GM10248 (cell line): ENCODE data around the gene IL22RA2.

Experiments
- CTCF ChIA-PET: fragments of 300-600 bp; sonication (Branson Sonifier 250); formaldehyde crosslinking; extraction: SDS; loops from one replicate; lab custom pipeline; 2021; ENCODE audit warnings: antibody characterized with exemption; lab: Yijun Ruan, JAX
- POLR2A ChIA-PET: fragments of 350-650 bp; sonication (Branson Sonifier 250); formaldehyde crosslinking; extraction: SDS; loops from one replicate; lab custom pipeline; 2020; ENCODE audit warnings: antibody characterized with exemption; lab: Yijun Ruan, JAX
- DNase-seq: peaks from one replicate; pipeline ENCODE4 v3.0.0; 2012; ENCODE audit errors: extremely low spot score
- TF ChIP-seq, protein P1 (sequence below): IDR thresholded peaks from 2 replicates; pipeline ENCODE4 v1.5.1; 2012; ENCODE audit warnings: mild to moderate bottlenecking, low read depth; ENCODE audit errors: extremely low read depth, missing control alignments, control extremely low read depth

Gene IL22RA2

DNA sequence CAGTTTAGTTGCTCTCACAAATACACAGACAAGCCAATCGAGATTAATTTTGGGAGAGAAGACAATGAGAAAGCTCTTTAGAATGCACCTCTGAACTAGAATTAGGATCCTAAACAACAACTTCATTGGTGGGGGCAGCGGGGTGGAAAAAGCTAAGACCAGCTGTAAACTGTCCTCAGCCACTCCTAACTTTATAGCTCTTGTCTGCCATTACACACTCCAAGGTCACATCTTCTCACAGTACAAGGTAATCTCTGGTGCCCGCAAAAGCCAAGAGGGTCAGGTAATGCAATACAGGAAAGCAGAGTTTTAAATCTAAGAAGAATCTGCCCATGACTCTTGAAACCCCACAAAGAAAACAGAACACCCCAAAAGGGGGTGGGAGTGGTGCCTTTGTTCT is 17.8 kb upstream of the IL22RA2 start:
- DNase-seq: no peak
- TF ChIP-seq, protein P1, sequence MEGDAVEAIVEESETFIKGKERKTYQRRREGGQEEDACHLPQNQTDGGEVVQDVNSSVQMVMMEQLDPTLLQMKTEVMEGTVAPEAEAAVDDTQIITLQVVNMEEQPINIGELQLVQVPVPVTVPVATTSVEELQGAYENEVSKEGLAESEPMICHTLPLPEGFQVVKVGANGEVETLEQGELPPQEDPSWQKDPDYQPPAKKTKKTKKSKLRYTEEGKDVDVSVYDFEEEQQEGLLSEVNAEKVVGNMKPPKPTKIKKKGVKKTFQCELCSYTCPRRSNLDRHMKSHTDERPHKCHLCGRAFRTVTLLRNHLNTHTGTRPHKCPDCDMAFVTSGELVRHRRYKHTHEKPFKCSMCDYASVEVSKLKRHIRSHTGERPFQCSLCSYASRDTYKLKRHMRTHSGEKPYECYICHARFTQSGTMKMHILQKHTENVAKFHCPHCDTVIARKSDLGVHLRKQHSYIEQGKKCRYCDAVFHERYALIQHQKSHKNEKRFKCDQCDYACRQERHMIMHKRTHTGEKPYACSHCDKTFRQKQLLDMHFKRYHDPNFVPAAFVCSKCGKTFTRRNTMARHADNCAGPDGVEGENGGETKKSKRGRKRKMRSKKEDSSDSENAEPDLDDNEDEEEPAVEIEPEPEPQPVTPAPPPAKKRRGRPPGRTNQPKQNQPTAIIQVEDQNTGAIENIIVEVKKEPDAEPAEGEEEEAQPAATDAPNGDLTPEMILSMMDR: no peak
- POLR2A ChIA-PET: no interaction called here
- CTCF ChIA-PET: interaction anchor here (0.7 to 4.0 kb wide), 6 partner anchors 8 to 115 kb away, joined by 3 to 17 read pairs (median 4); no protein-coding TSS in a partner anchor

DNA sequence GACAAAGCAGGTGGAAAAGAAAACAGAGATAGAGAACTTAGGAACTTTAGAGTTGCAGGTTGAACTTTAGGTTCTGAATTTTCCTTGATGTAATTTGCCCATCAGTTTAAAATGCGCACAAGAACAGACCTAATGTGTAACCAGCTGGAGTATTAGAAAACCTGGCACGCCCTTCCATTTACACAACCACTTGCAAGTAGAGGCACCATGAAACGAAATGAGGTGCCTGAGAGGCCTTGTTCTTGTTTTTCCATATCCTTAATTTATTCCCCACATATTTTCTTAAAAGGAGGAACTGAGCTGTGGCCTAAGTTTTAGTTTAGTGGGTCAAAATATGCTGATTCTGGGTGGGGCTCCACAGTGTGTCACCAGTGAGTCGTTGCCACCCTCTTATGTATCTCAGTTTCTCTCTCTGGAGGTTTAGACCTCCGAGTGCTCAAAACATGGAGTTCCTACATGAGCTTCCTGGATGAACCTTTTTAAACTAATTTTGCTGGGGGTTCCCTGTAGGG is 17.2 kb upstream of the IL22RA2 start:
- TF ChIP-seq, protein P1: no peak
- DNase-seq: no peak
- ChIA-PET CTCF (interaction anchor here (0.7 to 4.0 kb wide), 5 partner anchors 9 to 114 kb away, joined by 3 to 17 read pairs (median 4); no protein-coding TSS in a partner anchor), POLR2A (no interaction called here)

DNA sequence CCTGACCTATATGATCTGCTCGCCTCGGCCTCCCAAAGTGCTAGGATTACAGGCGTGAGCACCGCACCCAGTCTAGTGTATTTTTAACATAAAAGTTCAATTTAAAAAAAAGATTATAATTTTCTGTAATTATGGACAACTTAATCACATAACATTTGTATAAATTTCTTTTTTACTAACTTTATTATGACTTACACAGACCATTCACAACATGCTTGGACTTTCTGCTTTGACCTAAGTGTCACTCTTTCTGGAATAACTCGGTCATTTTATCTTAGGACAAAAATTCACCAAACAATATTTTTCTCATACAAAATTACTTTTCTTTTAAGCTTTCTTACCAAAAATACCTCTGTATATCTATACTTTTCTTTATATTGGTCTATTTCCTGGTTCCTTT is 15.4 kb upstream of the IL22RA2 start:
- no peak for DNase-seq
- POLR2A ChIA-PET: no interaction called here
- TF ChIP-seq, protein P1: no peak
- CTCF ChIA-PET: interaction anchor here (0.9 to 4.0 kb wide), 2 partner anchors 9 to 23 kb away, joined by 3 to 17 read pairs; no protein-coding TSS in a partner anchor

DNA sequence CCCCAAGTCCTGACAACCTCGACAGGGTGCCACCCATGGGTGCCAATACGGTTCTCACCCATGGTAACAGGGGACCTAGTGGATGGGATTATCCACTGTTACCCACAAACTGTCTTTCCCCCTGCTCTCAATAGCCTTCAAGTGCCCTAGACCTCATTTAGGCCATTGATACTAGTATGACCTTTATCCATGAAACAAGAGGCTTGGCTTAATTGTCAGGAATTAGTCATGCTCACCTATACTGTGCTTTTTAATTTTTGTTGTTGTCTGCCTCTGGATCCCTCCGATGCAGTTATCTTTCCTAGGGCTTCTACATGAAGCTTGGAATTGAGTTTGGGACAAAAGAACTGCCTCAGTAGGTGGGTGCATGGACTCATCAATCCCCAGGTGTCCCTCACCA is 11.8 kb upstream of the IL22RA2 start:
- CTCF ChIA-PET: interaction anchor here (1.0 to 3.8 kb wide), 3 partner anchors 11 to 53 kb away, joined by 3 to 9 read pairs (median 3); no protein-coding TSS in a partner anchor
- POLR2A ChIA-PET: no interaction called here
- TF ChIP-seq, protein P1: no peak
- no peak for DNase-seq

DNA sequence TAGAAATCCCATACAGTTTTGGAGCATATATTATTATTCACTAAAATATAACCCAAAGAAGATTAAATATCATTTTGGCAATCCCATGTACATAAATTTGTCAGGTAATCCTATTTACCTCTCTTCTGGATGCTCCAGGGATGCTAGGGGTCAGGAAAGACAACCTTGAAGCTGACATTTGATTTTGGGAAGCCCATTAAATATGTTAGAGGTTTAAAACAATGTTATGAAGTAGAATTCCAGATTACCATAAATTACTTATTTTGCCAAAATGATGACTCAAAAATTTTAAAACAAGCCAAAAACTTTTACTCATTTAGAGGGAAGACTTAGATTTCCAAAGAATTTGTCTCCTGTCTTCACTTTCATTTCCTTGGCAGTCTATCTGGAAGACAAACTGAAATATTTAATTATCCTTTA is 9.2 kb upstream of the IL22RA2 start:
- CTCF ChIA-PET: interaction anchor here (0.8 to 2.2 kb wide), 5 partner anchors 8 to 88 kb away, joined by 3 to 5 read pairs (median 4); no protein-coding TSS in a partner anchor
- DNase-seq: no peak
- TF ChIP-seq, protein P1: no peak
- POLR2A ChIA-PET: no interaction called here

DNA sequence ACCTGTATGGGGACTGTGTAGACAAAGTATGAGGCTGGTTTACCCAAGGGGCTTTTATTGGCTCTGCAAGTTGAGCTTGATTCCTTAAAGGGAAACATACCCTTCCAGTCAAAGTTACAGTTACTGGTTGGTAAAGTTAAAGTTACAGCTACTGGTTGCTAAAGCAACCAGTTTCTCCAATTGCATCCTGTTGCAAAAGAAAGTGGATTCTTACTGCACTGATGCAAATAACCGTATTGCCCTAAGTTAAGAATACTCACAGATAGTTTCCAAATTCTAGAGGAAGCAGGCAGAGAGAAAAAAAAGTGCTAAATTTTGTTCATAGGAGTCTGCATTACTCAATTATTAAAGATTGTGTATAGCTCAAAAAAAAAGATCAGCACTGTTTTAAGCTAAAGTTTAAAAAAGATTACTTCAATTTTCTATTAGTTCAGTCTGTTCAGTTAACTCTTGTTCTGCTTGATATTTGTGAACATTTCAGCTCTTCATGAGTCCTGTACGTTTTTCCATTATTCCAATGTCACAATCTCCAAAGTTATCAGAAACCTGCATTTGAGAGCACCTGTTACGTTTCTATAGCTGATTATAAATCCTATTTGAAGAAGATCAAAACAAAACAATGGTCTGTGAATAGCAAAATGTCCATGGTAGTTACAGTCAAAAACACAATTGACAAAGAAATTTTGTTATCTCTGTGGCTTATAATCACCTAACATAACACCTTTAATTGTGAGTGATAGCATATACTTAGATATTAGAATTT is 8.6 kb upstream of the IL22RA2 start:
- ChIA-PET POLR2A (no interaction called here), CTCF (interaction anchor here (0.8 to 2.2 kb wide), 7 partner anchors 9 to 88 kb away, joined by 3 to 5 read pairs (median 4); no protein-coding TSS in a partner anchor)
- TF ChIP-seq, protein P1: no peak
- no peak for DNase-seq
